ENCODE measurements around the gene CDKAL1. TPM values are rescaled to one million over a fixed set of nuclear protein-coding genes. Genes with fewer than 3 reads are reported as not detected.

The CDKAL1 gene
- polyA plus RNA-seq, 1 donor from 2014 or later: 29.2 TPM

- Mint-ChIP-seq H3K4me1 (peaks cover 0 to 4% (median 0%) of the 10 kb centered on the region in 3 donors), H3K27ac (no peak overlapping the region), H3K36me3 (peaks cover 9% of the 10 kb centered on the region), H3K9me3 (no peaks in the 10 kb centered on the region), H3K27me3 (no peaks in the 10 kb centered on the region), H3K4me3 (no peak overlapping the region)
These were observed 616.9 kb downstream of the CDKAL1 start for GRCh38 chr6:21151119-21151518.

GRCh38 chr6:21151530-21151929 lies 617.3 kb downstream of the CDKAL1 start:
- Mint-ChIP-seq H3K27me3 (no peaks in the 10 kb centered on the region), H3K9me3 (no peaks in the 10 kb centered on the region), H3K4me3 (no peak overlapping the region), H3K27ac (peak overlapping the region in 1 of 3 donors; percentile 36), H3K36me3 (peaks cover 9% of the 10 kb centered on the region), H3K4me1 (peaks cover 0 to 4% (median 1%) of the 10 kb centered on the region in 3 donors)

- Mint-ChIP-seq H3K27me3 (no peaks in the 10 kb centered on the region), H3K4me3 (no peak overlapping the region), H3K9me3 (no peaks in the 10 kb centered on the region), H3K27ac (no peak overlapping the region), H3K4me1 (peaks cover 0 to 2% (median 1%) of the 10 kb centered on the region in 3 donors), H3K36me3 (peaks cover 6% of the 10 kb centered on the region)
These were observed 623.1 kb downstream of the CDKAL1 start for GRCh38 chr6:21157186-21157929.

- Mint-ChIP-seq H3K9me3 (no peaks in the 10 kb centered on the region), H3K4me1 (peaks cover 0 to 2% (median 1%) of the 10 kb centered on the region in 3 donors), H3K36me3 (peaks cover 7% of the 10 kb centered on the region), H3K27ac (no peak overlapping the region), H3K27me3 (no peaks in the 10 kb centered on the region), H3K4me3 (no peak overlapping the region)
These were observed 623.9 kb downstream of the CDKAL1 start for GRCh38 chr6:21158149-21158548.

- Mint-ChIP-seq H3K27me3 (no peaks in the 10 kb centered on the region), H3K4me1 (peaks cover 0 to 3% (median 2%) of the 10 kb centered on the region in 3 donors), H3K4me3 (no peak overlapping the region), H3K9me3 (no peaks in the 10 kb centered on the region), H3K36me3 (peaks cover 5% of the 10 kb centered on the region), H3K27ac (no peak overlapping the region)
These were observed 624.6 kb downstream of the CDKAL1 start for GRCh38 chr6:21158873-21159272.

- no peaks in the 10 kb centered on the region for H3K27me3 Mint-ChIP-seq
- no peaks in the 10 kb centered on the region for H3K9me3 Mint-ChIP-seq
- no peak overlapping the region for H3K4me3 Mint-ChIP-seq
- no peak overlapping the region for H3K27ac Mint-ChIP-seq
- peaks cover 6% of the 10 kb centered on the region for H3K36me3 Mint-ChIP-seq
- peaks cover 0 to 6% (median 5%) of the 10 kb centered on the region in 3 donors for H3K4me1 Mint-ChIP-seq
These were observed 625.2 kb downstream of the CDKAL1 start for GRCh38 chr6:21159465-21159864.

- H3K9me3 Mint-ChIP-seq: no peaks in the 10 kb centered on the region
- H3K4me3 Mint-ChIP-seq: no peak overlapping the region
- H3K4me1 Mint-ChIP-seq: peaks cover 5 to 10% (median 8%) of the 10 kb centered on the region in 3 donors
- no peaks in the 10 kb centered on the region for H3K27me3 Mint-ChIP-seq
- H3K36me3 Mint-ChIP-seq: peaks cover 6% of the 10 kb centered on the region
- no peak overlapping the region for H3K27ac Mint-ChIP-seq
These were observed 627.5 kb downstream of the CDKAL1 start for GRCh38 chr6:21161707-21162106.

- no peaks in the 10 kb centered on the region for H3K27me3 Mint-ChIP-seq
- peaks cover 5 to 10% (median 6%) of the 10 kb centered on the region in 3 donors for H3K4me1 Mint-ChIP-seq
- H3K36me3 Mint-ChIP-seq: peaks cover 6% of the 10 kb centered on the region
- H3K4me3 Mint-ChIP-seq: no peak overlapping the region
- H3K9me3 Mint-ChIP-seq: no peaks in the 10 kb centered on the region
- peak overlapping the region in 1 of 3 donors; percentile 4 for H3K27ac Mint-ChIP-seq
These were observed 629.0 kb downstream of the CDKAL1 start for GRCh38 chr6:21163110-21163837.

GRCh38 chr6:21163838-21164180 lies 629.6 kb downstream of the CDKAL1 start:
- H3K36me3 Mint-ChIP-seq: peaks cover 8% of the 10 kb centered on the region
- H3K27me3 Mint-ChIP-seq: no peaks in the 10 kb centered on the region
- no peaks in the 10 kb centered on the region for H3K9me3 Mint-ChIP-seq
- peak overlapping the region in 2 of 3 donors; percentile 4 to 34 for H3K27ac Mint-ChIP-seq
- H3K4me3 Mint-ChIP-seq: no peak overlapping the region
- H3K4me1 Mint-ChIP-seq: peaks cover 5 to 10% (median 6%) of the 10 kb centered on the region in 3 donors

GRCh38 chr6:21164768-21165326 lies 630.6 kb downstream of the CDKAL1 start:
- Mint-ChIP-seq H3K27ac (no peak overlapping the region), H3K4me1 (peaks cover 5 to 10% (median 6%) of the 10 kb centered on the region in 3 donors), H3K9me3 (no peaks in the 10 kb centered on the region), H3K36me3 (peaks cover 8% of the 10 kb centered on the region), H3K27me3 (no peaks in the 10 kb centered on the region), H3K4me3 (peak overlapping the region in 1 of 4 donors; percentile 10)

GRCh38 chr6:21166754-21167153 lies 632.5 kb downstream of the CDKAL1 start:
- peaks cover 6% of the 10 kb centered on the region for H3K36me3 Mint-ChIP-seq
- no peak overlapping the region for H3K27ac Mint-ChIP-seq
- H3K4me1 Mint-ChIP-seq: peaks cover 5 to 10% (median 6%) of the 10 kb centered on the region in 3 donors
- no peaks in the 10 kb centered on the region for H3K27me3 Mint-ChIP-seq
- H3K4me3 Mint-ChIP-seq: no peak overlapping the region
- no peaks in the 10 kb centered on the region for H3K9me3 Mint-ChIP-seq

- Mint-ChIP-seq H3K9me3 (no peaks in the 10 kb centered on the region), H3K4me1 (peaks cover 5 to 10% (median 6%) of the 10 kb centered on the region in 3 donors), H3K4me3 (no peak overlapping the region), H3K36me3 (peaks cover 4% of the 10 kb centered on the region), H3K27ac (no peak overlapping the region), H3K27me3 (no peaks in the 10 kb centered on the region)
These were observed 633.5 kb downstream of the CDKAL1 start for GRCh38 chr6:21167790-21168189.

GRCh38 chr6:21171801-21172200 lies 637.5 kb downstream of the CDKAL1 start:
- Mint-ChIP-seq H3K36me3 (peaks cover 5% of the 10 kb centered on the region), H3K4me3 (no peak overlapping the region), H3K27me3 (no peaks in the 10 kb centered on the region), H3K4me1 (no peaks in the 10 kb centered on the region), H3K9me3 (no peaks in the 10 kb centered on the region), H3K27ac (no peak overlapping the region)

- Mint-ChIP-seq H3K27me3 (no peaks in the 10 kb centered on the region), H3K27ac (no peak overlapping the region)
These were observed 638.8 kb downstream of the CDKAL1 start for GRCh38 chr6:21173031-21173430.

GRCh38 chr6:21173678-21174077 lies 639.4 kb downstream of the CDKAL1 start:
- no peak overlapping the region for H3K4me3 Mint-ChIP-seq
- peaks cover 4% of the 10 kb centered on the region for H3K36me3 Mint-ChIP-seq
- H3K27me3 Mint-ChIP-seq: no peaks in the 10 kb centered on the region
- H3K9me3 Mint-ChIP-seq: no peaks in the 10 kb centered on the region
- no peaks in the 10 kb centered on the region for H3K4me1 Mint-ChIP-seq
- no peak overlapping the region for H3K27ac Mint-ChIP-seq

More at GRCh38 chr6:21173031-21173430, 638.8 kb downstream of the CDKAL1 start:
- Mint-ChIP-seq H3K4me3 (no peak overlapping the region), H3K9me3 (no peaks in the 10 kb centered on the region), H3K36me3 (peaks cover 5% of the 10 kb centered on the region), H3K4me1 (no peaks in the 10 kb centered on the region)
